ENCODE results near the gene OCLN.
"Not testable (repeated sequence)": the region's sequence is repeated elsewhere in the genome, so short reads cannot be mapped to it uniquely, and the experiment has no call there.

OCLN gene

DNA sequence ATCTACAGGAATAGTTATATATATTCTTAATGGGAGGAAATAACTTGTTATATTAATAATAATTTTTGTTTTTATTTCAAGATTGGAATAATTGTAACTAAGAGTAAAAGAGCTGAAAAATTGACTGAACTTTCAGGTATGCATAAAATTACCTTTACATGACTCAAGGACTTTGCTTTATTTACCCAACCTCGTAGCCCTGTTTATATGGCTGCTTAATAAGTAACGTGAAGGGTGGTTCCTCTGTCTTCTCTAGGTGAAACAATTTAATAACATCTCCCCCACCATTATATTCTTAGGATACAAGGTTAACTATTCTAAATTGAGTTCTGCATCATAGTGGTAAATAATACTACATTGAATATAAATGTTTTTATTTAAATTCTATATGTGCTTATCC lies 75.5 kb downstream of the OCLN start:
- in situ Hi-C loops (cut with HindIII; ENCODE audit: low pct_ligation_motif_present, low pct_unique_long_range_greater_than_20kb, low sequenced_read_pairs); DNase-seq: not testable (repeated sequence)

DNA sequence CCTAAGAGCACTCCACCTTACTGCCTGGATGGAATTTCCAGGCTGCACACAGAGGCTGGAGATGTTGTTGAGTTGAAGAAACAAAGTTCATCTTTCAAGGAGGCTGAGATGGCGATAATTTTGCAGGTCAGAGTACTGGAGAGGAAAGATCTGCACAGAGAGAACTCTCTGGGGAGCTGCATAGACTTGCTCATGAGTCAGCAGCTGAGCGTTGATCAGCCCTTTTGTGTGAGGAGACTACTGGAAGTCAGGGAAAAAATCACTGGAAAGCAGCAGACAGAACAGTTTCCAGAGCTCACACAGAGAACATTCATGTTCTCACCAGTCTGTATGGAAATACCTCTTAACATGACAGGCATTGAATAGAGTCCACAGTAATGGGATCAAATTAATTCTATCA lies 90.8 kb downstream of the OCLN start:
- in situ Hi-C loops (cut with HindIII; ENCODE audit: low pct_ligation_motif_present, low pct_unique_long_range_greater_than_20kb, low sequenced_read_pairs); DNase-seq: not testable (repeated sequence)

DNA sequence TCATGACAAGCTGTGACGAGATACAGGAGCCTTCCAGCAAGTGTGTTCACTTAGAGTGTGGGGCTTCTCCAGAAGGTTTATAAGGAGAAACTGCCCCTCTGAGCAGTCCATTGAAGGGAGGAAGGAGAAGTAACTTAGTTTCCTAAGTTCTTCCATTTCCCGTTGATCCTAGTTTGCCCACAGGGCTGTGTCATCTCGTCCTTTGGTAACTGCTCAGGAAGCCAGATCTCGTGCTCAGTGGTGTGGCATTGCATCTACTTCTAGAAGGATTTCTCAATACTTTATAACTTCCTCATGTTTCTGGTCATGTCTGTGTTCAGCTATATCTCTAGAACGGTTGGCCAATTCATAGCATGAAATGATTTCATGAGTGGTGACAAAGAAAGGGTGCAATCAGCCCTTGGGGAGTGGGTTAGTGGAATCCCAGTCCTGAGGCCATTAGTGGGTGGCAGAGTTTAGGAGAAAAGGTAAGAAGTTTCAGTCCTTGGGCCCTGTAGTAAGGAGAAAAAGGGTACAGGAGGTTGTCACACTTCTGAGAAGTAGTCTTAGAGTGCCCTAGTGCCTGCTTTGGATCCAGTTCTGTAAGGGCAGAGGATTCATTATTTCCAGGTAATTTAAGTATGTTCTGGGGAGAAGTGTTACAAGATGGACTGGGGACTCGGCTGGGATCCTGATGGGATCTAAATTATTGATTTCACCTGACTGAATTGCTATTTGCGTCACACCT lies 103.7 kb downstream of the OCLN start:
- DNase-seq; in situ Hi-C loops (cut with HindIII; ENCODE audit: low pct_ligation_motif_present, low pct_unique_long_range_greater_than_20kb, low sequenced_read_pairs): not testable (repeated sequence)

- in situ Hi-C loops (cut with HindIII; ENCODE audit: low pct_ligation_motif_present, low pct_unique_long_range_greater_than_20kb, low sequenced_read_pairs); DNase-seq: not testable (repeated sequence)
Observed at GRCh38 chr5:69601947-69602346, 109.4 kb downstream of the OCLN start.

- in situ Hi-C loops (cut with HindIII; ENCODE audit: low pct_ligation_motif_present, low pct_unique_long_range_greater_than_20kb, low sequenced_read_pairs); DNase-seq: not testable (repeated sequence)
Observed at GRCh38 chr5:69606839-69607238, 114.2 kb downstream of the OCLN start.
